Measurements from ENCODE around the gene EHBP1L1. TPM values are rescaled to one million over a fixed set of nuclear protein-coding genes. Genes with fewer than 3 reads are reported as not detected.
A peak's percentile ranks its signal among the peaks of the same experiment; 100 is the strongest.

The EHBP1L1 gene
- polyA plus RNA-seq, 3 donors = 29.6 to 507 (median 42.6) TPM

- Mint-ChIP-seq H3K9me3 (peaks cover 0 to 2% (median 1%) of the 10 kb centered on the region in 7 donors), H3K4me3 (peak overlapping the region; percentile 89 to 96), H3K4me1 (peaks cover 41% of the 10 kb centered on the region), H3K27ac (peak overlapping the region; percentile 90 to 99 (median 97)), H3K36me3 (peaks cover 45 to 60% of the 10 kb centered on the region in 2 donors), H3K27me3 (ENCODE audit: low read depth in 3 of 3) (no peaks in the 10 kb centered on the region)
- no peak overlapping the region for H2AFZ ChIP-seq (ENCODE audit: insufficient read depth, low read depth, low read length, poor library complexity, severe bottlenecking)
- peak overlapping the region; percentile 72 to 96 (median 93) for H3K4me3 ChIP-seq (replicated peaks in 1 of 3; ENCODE audit: low read depth in 2 of 3, low read length in 3 of 3)
- peak overlapping the region; percentile 92 for H3K9ac ChIP-seq (ENCODE audit: insufficient read depth, low read length, poor library complexity, severe bottlenecking)
- no peaks in the 10 kb centered on the region for H3K27me3 ChIP-seq (ENCODE audit: control insufficient read depth in 2 of 2, insufficient read depth in 2 of 2, low read length in 2 of 2)
- TF ChIP-seq CTCF (IDR thresholded peaks at IDR 0.05) = no peak
- H3K36me3 ChIP-seq (replicated peaks in 1 of 2; ENCODE audit: control insufficient read depth in 1 of 2, insufficient read depth in 2 of 2, low read length in 2 of 2) = peaks cover 40 to 44% of the 10 kb centered on the region in 2 donors
- H3K4me1 ChIP-seq (ENCODE audit: control insufficient read depth in 1 of 2, insufficient read depth in 2 of 2, low read length in 2 of 2) = peaks cover 40 to 57% of the 10 kb centered on the region in 2 donors
- H3K4me2 ChIP-seq (replicated peaks; ENCODE audit: extremely low read depth, low read length, poor library complexity, severe bottlenecking) = peak overlapping the region; percentile 99
- intact Hi-C loops (cut with micrococcal nuclease) = loop anchor here (5.0 to 10.0 kb wide), 3 partner anchors 34 to 69 kb away; partner anchors contain the start of gene EHBP1L1 (in 1 of the 2)
- H3K27ac ChIP-seq (ENCODE audit: low read depth in 1 of 2, low read length in 2 of 2) = peak overlapping the region; percentile 94 to 96
- no CpG with 5 or more reads among the region's 10 CpGs for WGBS (ENCODE audit: insufficient coverage)
- peaks cover 88% of the 10 kb centered on the region for H3K79me2 ChIP-seq (ENCODE audit: insufficient read depth, low read length)
- no peaks in the 10 kb centered on the region for H3K9me3 ChIP-seq (replicated peaks in 1 of 2; ENCODE audit: control insufficient read depth in 1 of 2, insufficient read depth in 1 of 2, low read length in 2 of 2)
- DNase-seq = peak; percentile 80 to 89 (median 84)
- peaks cover 83% of the 10 kb centered on the region for H4K20me1 ChIP-seq (ENCODE audit: insufficient read depth, low read length)
Measured at GRCh38 chr11:65611028-65611757, 35.3 kb downstream of the EHBP1L1 start.

- Histone ChIP-seq H3K27me3 (ENCODE audit: control insufficient read depth in 2 of 2, insufficient read depth in 2 of 2, low read length in 2 of 2) (no peaks in the 10 kb centered on the region), H3K27ac (ENCODE audit: low read depth in 1 of 2, low read length in 2 of 2) (peak overlapping the region; percentile 94 to 96)
- no peak for DNase-seq
Measured at GRCh38 chr11:65611758-65612603, 36.1 kb downstream of the EHBP1L1 start.

More at GRCh38 chr11:65611758-65612603, 36.1 kb downstream of the EHBP1L1 start:
- TF ChIP-seq CTCF (IDR thresholded peaks at IDR 0.05) = no peak
- H3K4me1 Mint-ChIP-seq = peaks cover 49% of the 10 kb centered on the region
- peaks cover 34 to 39% of the 10 kb centered on the region in 2 donors for H3K36me3 ChIP-seq (replicated peaks in 1 of 2; ENCODE audit: control insufficient read depth in 1 of 2, insufficient read depth in 2 of 2, low read length in 2 of 2)
- peak overlapping the region; percentile 92 for H3K9ac ChIP-seq (ENCODE audit: insufficient read depth, low read length, poor library complexity, severe bottlenecking)
- peaks cover 0 to 2% (median 0%) of the 10 kb centered on the region in 7 donors for H3K9me3 Mint-ChIP-seq
- 30% methylated on average over 2 of the region's 12 CpGs for WGBS (ENCODE audit: insufficient coverage)
- H3K4me3 Mint-ChIP-seq = peak overlapping the region; percentile 89 to 96
- H2AFZ ChIP-seq (ENCODE audit: insufficient read depth, low read depth, low read length, poor library complexity, severe bottlenecking) = no peak overlapping the region
- peak overlapping the region; percentile 99 for H3K4me2 ChIP-seq (replicated peaks; ENCODE audit: extremely low read depth, low read length, poor library complexity, severe bottlenecking)
- intact Hi-C loops (cut with micrococcal nuclease) = loop anchor here (5.0 to 10.0 kb wide), 3 partner anchors 35 to 70 kb away; partner anchors contain the start of gene EHBP1L1 (in 1 of the 2)
- H3K27ac Mint-ChIP-seq = peak overlapping the region; percentile 88 to 99 (median 96)
- peaks cover 40 to 59% of the 10 kb centered on the region in 2 donors for H3K36me3 Mint-ChIP-seq
- H3K9me3 ChIP-seq (replicated peaks in 1 of 2; ENCODE audit: control insufficient read depth in 1 of 2, insufficient read depth in 1 of 2, low read length in 2 of 2) = no peaks in the 10 kb centered on the region
- peaks cover 48 to 65% of the 10 kb centered on the region in 2 donors for H3K4me1 ChIP-seq (ENCODE audit: control insufficient read depth in 1 of 2, insufficient read depth in 2 of 2, low read length in 2 of 2)
- peaks cover 95% of the 10 kb centered on the region for H3K79me2 ChIP-seq (ENCODE audit: insufficient read depth, low read length)
- H3K4me3 ChIP-seq (replicated peaks in 1 of 3; ENCODE audit: low read depth in 2 of 3, low read length in 3 of 3) = peak overlapping the region; percentile 72 to 96 (median 93)
- peaks cover 83% of the 10 kb centered on the region for H4K20me1 ChIP-seq (ENCODE audit: insufficient read depth, low read length)
- no peaks in the 10 kb centered on the region for H3K27me3 Mint-ChIP-seq (ENCODE audit: low read depth in 3 of 3)
